ENCODE results near the gene MYH14.

GRCh38 chr19:50293263-50294004, 90.0 kb downstream of the MYH14 start:
- TF ChIP-seq POLR2AphosphoS5 (IDR thresholded peaks at IDR 0.05) = no peak
- TF ChIP-seq POLR2A (IDR thresholded peaks at IDR 0.05) = no peak
- TF ChIP-seq CTCF (IDR thresholded peaks at IDR 0.05) = no peak
- no peak for TF ChIP-seq EP300 (IDR thresholded peaks at IDR 0.05)
